H9 (cell line): ENCODE measurements around the gene CFAP46. TPM values are rescaled to one million over a fixed set of nuclear protein-coding genes. Genes with fewer than 3 reads are reported as not detected.

Experiments
- DNase-seq: peaks from one replicate; pipeline ENCODE4 v3.0.0-alpha.2; 2017
- H2AFZ ChIP-seq: one replicate; pipeline ENCODE4 v1.6.1; 2013; ENCODE audit warnings: mild to moderate bottlenecking, low read length, control low read depth, moderate library complexity
- H2AK5ac ChIP-seq: 2 replicates; pipeline ENCODE4 v1.6.1; 2013; ENCODE audit warnings: low read length, control low read depth, mixed read lengths; ENCODE audit not compliant: insufficient read length
- H2BK120ac ChIP-seq: one replicate; pipeline ENCODE4 v1.6.1; 2013; ENCODE audit warnings: low read depth, mild to moderate bottlenecking, low read length, control low read depth, inconsistent platforms; ENCODE audit not compliant: poor library complexity, severe bottlenecking
- H2BK12ac ChIP-seq: 2 replicates; pipeline ENCODE4 v1.6.1; 2013; ENCODE audit warnings: low read length, control low read depth, mixed read lengths, low read depth; ENCODE audit not compliant: insufficient read length
- H2BK15ac ChIP-seq: 2 replicates; pipeline ENCODE4 v1.6.1; 2013; ENCODE audit warnings: low read depth, low read length, control low read depth
- H2BK20ac ChIP-seq: one replicate; pipeline ENCODE4 v1.6.1; 2013; ENCODE audit warnings: low read depth, mild to moderate bottlenecking, low read length, control low read depth, inconsistent platforms; ENCODE audit not compliant: poor library complexity, severe bottlenecking
- H2BK5ac ChIP-seq: 2 replicates; pipeline ENCODE4 v1.6.1; 2013; ENCODE audit warnings: low read length, control low read depth, mixed read lengths; ENCODE audit not compliant: insufficient read length
- H3K14ac ChIP-seq: 2 replicates; pipeline ENCODE4 v1.6.1; 2013; ENCODE audit warnings: low read length, control low read depth; ENCODE audit not compliant: insufficient read depth
- H3K18ac ChIP-seq: 2 replicates; pipeline ENCODE4 v1.6.1; 2013; ENCODE audit warnings: low read depth, mild to moderate bottlenecking, mixed read lengths, low read length, control low read depth; ENCODE audit not compliant: insufficient read length
- H3K23ac ChIP-seq: 2 replicates; pipeline ENCODE4 v1.6.1; 2013; ENCODE audit warnings: low read length, control low read depth, mixed read lengths, low read depth; ENCODE audit not compliant: insufficient read length
- H3K23me2 ChIP-seq: 2 replicates; pipeline ENCODE4 v1.6.1; 2013; ENCODE audit warnings: low read depth, mild to moderate bottlenecking, mixed read lengths, low read length, control low read depth; ENCODE audit not compliant: insufficient read length, poor library complexity, severe bottlenecking
- H3K27ac ChIP-seq: 2 replicates; pipeline ENCODE4 v1.5.1; 2013; ENCODE audit warnings: low read length, control low read depth, mixed read lengths, low read depth; ENCODE audit not compliant: insufficient read length
- H3K27me3 ChIP-seq: 2 replicates; pipeline ENCODE4 v1.6.1; 2013; ENCODE audit warnings: low read length, control low read depth, inconsistent platforms; ENCODE audit not compliant: insufficient read depth
- H3K4ac ChIP-seq: 2 replicates; pipeline ENCODE4 v1.6.1; 2013; ENCODE audit warnings: low read depth, mild to moderate bottlenecking, control low read depth, inconsistent platforms, low read length, moderate library complexity
- H3K4me1 ChIP-seq: 2 replicates; pipeline ENCODE4 v1.6.1; 2013; ENCODE audit warnings: low read length, control low read depth, inconsistent platforms; ENCODE audit not compliant: insufficient read depth
- H3K4me2 ChIP-seq: 2 replicates; pipeline ENCODE4 v1.6.1; 2013; ENCODE audit warnings: low read length, control low read depth, mixed read lengths; ENCODE audit not compliant: insufficient read length, insufficient read depth
- H3K56ac ChIP-seq: 2 replicates; pipeline ENCODE4 v1.6.1; 2013; ENCODE audit warnings: low read depth, mild to moderate bottlenecking, mixed read lengths, low read length, control low read depth; ENCODE audit not compliant: insufficient read length
- H3K79me1 ChIP-seq: 2 replicates; pipeline ENCODE4 v1.6.1; 2013; ENCODE audit warnings: low read depth, mild to moderate bottlenecking, moderate library complexity, low read length, control low read depth, inconsistent platforms; ENCODE audit not compliant: insufficient read depth, poor library complexity, severe bottlenecking
- H3K79me2 ChIP-seq: 2 replicates; pipeline ENCODE4 v1.6.1; 2013; ENCODE audit warnings: low read length, control low read depth, inconsistent platforms; ENCODE audit not compliant: insufficient read depth
- H3K9ac ChIP-seq: 2 replicates; pipeline ENCODE4 v1.6.1; 2013; ENCODE audit warnings: low read length, control low read depth, mixed read lengths; ENCODE audit not compliant: insufficient read length; ENCODE audit errors: extremely low read depth
- H3K9me3 ChIP-seq: one replicate; pipeline ENCODE4 v1.6.1; 2013; ENCODE audit warnings: low read depth, low read length, inconsistent platforms; ENCODE audit not compliant: control insufficient read depth
- H3T11ph ChIP-seq: one replicate; pipeline ENCODE4 v1.6.1; 2013; ENCODE audit warnings: mild to moderate bottlenecking, low read length, control low read depth, inconsistent platforms
- H4K20me1 ChIP-seq: one replicate; pipeline ENCODE4 v1.6.1; 2013; ENCODE audit not compliant: control insufficient read depth, insufficient read length, insufficient read depth
- H4K5ac ChIP-seq: 2 replicates; pipeline ENCODE4 v1.6.1; 2013; ENCODE audit warnings: low read depth, mild to moderate bottlenecking, mixed read lengths, low read length, control low read depth; ENCODE audit not compliant: insufficient read length
- H4K8ac ChIP-seq: replicated peaks from 2 replicates; pipeline ENCODE4 v1.6.1; 2013; ENCODE audit warnings: low read length, control low read depth, mixed read lengths, low read depth; ENCODE audit not compliant: insufficient read length
- H4K91ac ChIP-seq: 2 replicates; pipeline ENCODE4 v1.6.1; 2013; ENCODE audit warnings: low read depth, mild to moderate bottlenecking, moderate library complexity, mixed read lengths, low read length, control low read depth; ENCODE audit not compliant: insufficient read length
- H3K27ac Mint-ChIP-seq, 3 experiments: 2 replicates in 2 of 3; 3 replicates in 1 of 3; pipeline ENCODE4 v1.8.0; 2020 to 2021; ENCODE audit warnings: mixed read lengths in 3 of 3, mild to moderate bottlenecking in 1 of 3, moderate library complexity in 1 of 3
- H3K27me3 Mint-ChIP-seq: 2 replicates; pipeline ENCODE4 v1.8.0; 2021; ENCODE audit warnings: low read depth, mild to moderate bottlenecking, moderate library complexity, mixed read lengths
- H3K36me3 Mint-ChIP-seq, 3 experiments: 2 replicates in 2 of 3; 3 replicates in 1 of 3; pipeline ENCODE4 v1.8.0; 2020 to 2021; ENCODE audit warnings: low read depth in 3 of 3, mixed read lengths in 3 of 3; ENCODE audit not compliant: insufficient read depth in 1 of 3
- H3K4me1 Mint-ChIP-seq, 2 experiments: 2 replicates each; pipeline ENCODE4 v1.8.0; 2020; ENCODE audit warnings: mixed read lengths in 2 of 2
- H3K4me3 Mint-ChIP-seq, 2 experiments: 2 replicates in 1 of 2; 3 replicates in 1 of 2; pipeline ENCODE4 v1.8.0; 2020 to 2021; ENCODE audit warnings: mild to moderate bottlenecking in 2 of 2, mixed read lengths in 2 of 2, moderate library complexity in 1 of 2
- H3K9me3 Mint-ChIP-seq, 2 experiments: 2 replicates in 1 of 2; 3 replicates in 1 of 2; pipeline ENCODE4 v1.8.0; 2020; ENCODE audit warnings: mild to moderate bottlenecking in 2 of 2, mixed read lengths in 2 of 2, moderate library complexity in 1 of 2
- CTCF ChIP-seq: fragments of 200-600 bp; sonication (generic); conservative IDR thresholded peaks from 3 replicates; pipeline ENCODE4 v1.8.0; 2021; ENCODE audit warnings: antibody characterized with exemption, mild to moderate bottlenecking
- whole genome bisulfite sequencing: extraction: QIAGEN DNeasy Blood & Tissue Kit; methylation state at CpG from one replicate; pipeline ENCODE4 v1.1.7; 2013; ENCODE audit warnings: missing lambda C conversion rate, low lambda C conversion rate, mixed read lengths; ENCODE audit not compliant: insufficient read length; ENCODE audit errors: extremely low coverage; 5-methylcytosine and 5-hydroxymethylcytosine counted together
- total RNA-seq: library from RNA; stranded (reverse); gene quantifications from 2 replicates; pipeline ENCODE4 v1.2.1, GENCODE V29; 2021

CFAP46 gene
- total RNA-seq, 1 experiment from 2014 or later = 3.1 TPM

DNA sequence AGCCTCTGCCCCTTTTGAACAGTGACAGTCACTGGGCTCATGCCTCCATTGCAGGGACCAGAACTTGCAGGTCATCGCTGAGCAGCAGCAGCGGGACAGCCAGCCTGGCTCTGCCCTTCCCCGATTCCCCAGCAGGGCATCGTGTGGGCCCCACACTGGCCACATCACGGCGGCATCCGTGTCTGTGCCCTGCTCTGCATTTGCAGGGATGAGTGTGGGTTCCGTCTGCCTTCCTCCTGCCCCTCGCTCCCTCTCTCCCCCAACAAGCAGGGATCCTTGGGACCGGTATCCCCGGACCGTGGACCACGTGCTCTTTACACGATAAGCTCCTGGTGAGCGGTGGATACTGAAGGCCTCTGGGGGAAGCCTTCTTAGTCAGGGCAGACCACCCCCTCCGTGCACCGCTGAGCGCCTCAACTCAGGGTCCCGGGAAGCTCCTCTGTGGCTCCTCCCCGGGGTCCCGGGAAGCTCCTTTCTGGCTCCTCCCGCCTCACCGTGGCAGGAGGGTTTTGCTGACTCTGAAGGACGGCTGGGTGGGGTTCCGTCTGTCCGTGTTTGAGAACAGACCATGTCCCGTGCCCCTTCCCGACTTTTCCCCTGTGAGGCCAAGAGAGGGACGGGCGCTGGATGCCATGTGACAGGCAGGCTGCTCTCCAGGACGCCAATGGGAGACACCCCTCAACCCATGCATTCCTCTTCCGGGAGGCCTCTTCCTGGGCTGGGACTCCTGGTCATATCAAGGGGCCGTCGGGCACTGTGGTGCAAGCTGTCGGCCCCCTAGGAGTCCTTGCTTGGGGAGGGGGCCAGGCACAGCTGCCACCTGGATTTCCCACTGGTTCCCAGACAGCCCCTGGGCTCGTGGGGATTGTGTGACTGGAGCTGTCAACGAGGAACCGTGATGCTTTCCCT lies 132.9 kb downstream of the CFAP46 start:
- Histone ChIP-seq H3K4me1 (no peaks in the 10 kb centered on the region), H3K23ac (no peak overlapping the region), H2BK5ac (no peak overlapping the region)

More for the DNA sequence above, 132.9 kb downstream of the CFAP46 start:
- Histone ChIP-seq H3K79me2 (no peaks in the 10 kb centered on the region), H3K9ac (no peak overlapping the region), H2BK20ac (no peak overlapping the region), H3K4ac (no peak overlapping the region), H3K23me2 (no peaks in the 10 kb centered on the region), H4K20me1 (no peaks in the 10 kb centered on the region), H2AFZ (no peak overlapping the region), H3K27me3 (no peaks in the 10 kb centered on the region), H3K9me3 (no peaks in the 10 kb centered on the region), H3K79me1 (no peaks in the 10 kb centered on the region), H4K91ac (no peak overlapping the region), H2AK5ac (no peak overlapping the region), H3K56ac (no peak overlapping the region), H3K14ac (no peak overlapping the region; the same call in 1 of the 2 replicates), H3T11ph (no peak overlapping the region), H2BK120ac (no peak overlapping the region), H2BK12ac (no peak overlapping the region), H2BK15ac (no peak overlapping the region), H3K18ac (no peak overlapping the region), H3K27ac (no peak overlapping the region), H4K8ac (no peak overlapping the region), H4K5ac (no peak overlapping the region), H3K4me2 (no peak overlapping the region)
- Mint-ChIP-seq H3K4me3 (no peak overlapping the region), H3K27ac (peak overlapping the region in 2 of 3 experiments; percentile 27 to 64; a peak in 2 of 7 replicates), H3K27me3 (no peaks in the 10 kb centered on the region; the same call in none of the 2 replicates), H3K36me3 (no peaks in the 10 kb centered on the region; a peak in 1 of 7 replicates), H3K4me1 (peaks cover 0 to 11% of the 10 kb centered on the region in 2 experiments; a peak in 2 of 4 replicates), H3K9me3 (no peaks in the 10 kb centered on the region)
- TF ChIP-seq CTCF = no peak
- DNase-seq = no peak
- WGBS = no CpG with 5 or more reads among the region's 38 CpGs
